Measurements from ENCODE around the gene SNX13.
"Not testable (repeated sequence)": the region's sequence is repeated elsewhere in the genome, so short reads cannot be mapped to it uniquely, and the experiment has no call there.

The SNX13 gene

DNA sequence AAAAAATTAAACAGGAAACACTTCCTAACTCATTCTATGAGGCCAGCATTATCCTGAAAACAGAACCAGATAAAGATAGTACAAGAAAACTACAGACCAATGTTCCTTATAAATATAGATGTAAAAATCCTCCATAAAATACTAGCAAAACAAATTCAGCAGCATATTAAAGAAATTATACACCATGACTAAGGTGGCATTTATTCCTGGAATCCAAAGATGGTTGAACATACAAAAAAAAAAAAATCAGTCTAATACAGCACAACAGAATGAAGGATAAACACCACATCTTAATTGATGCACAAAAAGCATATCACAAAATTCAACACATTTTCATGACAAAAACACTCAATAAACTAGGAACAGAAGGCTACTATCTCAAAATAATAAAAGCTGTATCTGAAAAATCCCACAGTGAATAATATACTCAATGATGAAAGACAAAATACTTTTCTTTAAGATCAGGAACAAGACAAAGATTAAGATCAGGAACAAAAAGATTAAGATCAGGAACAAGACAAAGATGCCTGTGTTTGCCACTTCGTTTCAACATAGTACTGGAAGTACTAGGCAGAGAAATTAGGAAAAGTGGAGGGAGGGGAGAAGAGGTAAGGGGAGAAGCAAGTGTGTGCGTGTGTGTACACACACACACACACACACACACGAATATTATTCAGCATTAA is 95.6 kb downstream of the SNX13 start:
- no peak for DNase-seq

DNA sequence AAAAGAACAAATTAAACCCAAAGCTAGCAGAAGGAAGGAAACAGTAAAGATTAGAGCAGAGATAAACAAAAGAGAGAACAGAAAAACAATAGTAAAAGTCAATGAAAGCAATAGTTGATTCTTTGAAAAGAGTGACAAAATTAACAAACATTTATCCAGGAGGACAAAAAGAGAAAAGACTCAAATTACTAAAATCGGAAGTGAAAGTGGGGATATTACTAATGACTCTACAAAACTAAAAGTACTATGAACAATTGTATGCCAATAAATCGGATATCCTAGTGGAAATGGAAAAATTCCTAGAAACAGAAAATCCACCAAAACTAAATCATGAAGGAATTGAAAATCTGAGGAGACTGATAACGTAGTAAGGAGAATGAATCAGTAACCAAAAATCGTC is 96.3 kb downstream of the SNX13 start:
- no peak for DNase-seq

DNA sequence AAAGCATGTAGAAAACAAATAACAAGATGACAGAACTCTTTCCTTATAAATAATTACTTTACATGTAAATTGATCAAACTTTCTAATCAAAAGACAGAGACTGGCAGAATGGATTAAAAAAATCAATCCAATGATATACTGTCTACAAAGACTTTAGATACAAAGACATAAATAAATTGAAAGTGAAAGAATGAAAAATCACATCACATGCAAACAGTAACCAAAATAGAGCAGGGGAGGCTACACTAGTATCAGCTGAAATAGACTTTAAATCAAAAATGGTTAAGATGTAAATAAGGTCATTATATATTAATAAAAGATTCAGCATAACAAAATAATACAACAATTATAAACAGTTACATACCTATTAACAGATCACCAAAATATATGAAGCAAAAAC is 97.3 kb downstream of the SNX13 start:
- no peak for DNase-seq

DNA sequence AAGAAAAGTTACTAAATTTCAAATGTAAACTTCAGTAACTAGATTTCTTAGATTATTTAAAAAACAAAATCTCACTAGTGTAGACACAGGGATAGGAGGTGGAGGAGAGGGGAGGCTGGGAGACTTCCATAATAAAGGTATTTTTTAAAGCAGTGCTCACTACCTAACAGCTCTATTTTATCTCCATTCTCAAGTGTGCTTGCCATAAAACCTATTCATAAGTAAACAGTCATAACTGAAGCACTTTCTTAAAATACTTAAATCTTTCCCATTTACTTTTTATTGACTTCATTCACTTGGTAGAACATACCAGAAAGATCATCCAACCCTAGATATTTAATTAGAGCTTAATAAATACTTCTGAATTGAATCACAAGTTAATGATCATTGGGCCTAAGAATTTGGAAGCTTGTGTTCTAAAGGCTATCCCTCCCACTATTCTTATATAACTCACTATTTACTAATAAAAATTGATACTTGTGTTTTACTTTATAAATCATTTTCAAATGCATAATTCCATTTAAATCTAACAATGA is 107.4 kb downstream of the SNX13 start:
- DNase-seq: no peak

DNA sequence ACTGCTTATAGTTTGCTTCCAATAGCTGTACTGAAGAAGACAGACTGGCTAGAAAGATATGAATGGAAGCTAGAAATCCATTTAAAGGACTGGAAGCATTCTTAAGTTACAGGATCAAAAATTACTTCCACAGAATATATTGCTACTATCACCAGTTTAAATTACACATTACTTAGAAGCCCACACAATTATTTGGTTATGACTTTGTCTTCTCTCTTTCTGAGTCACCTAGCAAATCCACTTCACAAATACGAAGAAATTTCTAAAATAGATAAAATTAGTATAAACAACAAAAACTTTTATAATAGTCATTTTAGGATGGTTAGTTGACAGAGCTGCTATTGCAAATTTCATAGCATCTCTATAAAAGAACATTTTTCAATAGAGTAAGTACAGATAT is 108.1 kb downstream of the SNX13 start:
- no peak for DNase-seq

DNA sequence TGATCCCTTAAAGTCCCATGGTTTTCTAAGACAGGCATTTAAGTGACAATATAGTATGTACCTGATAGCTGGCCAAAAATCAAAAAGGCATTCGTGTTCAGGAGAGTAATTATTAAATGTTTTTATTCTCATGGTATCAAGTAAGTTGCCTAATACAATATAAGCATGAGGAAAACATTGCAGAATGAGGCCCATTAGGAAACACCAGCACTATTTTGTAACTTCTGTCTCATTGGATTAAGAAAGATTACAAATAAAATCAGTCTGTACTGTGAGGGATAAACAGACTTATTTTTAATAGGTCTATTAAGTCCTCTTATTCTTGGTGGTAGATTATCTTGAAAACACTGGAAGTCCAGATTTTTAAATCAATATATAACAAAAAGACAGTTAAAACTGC is 110.1 kb downstream of the SNX13 start:
- DNase-seq: no peak

DNA sequence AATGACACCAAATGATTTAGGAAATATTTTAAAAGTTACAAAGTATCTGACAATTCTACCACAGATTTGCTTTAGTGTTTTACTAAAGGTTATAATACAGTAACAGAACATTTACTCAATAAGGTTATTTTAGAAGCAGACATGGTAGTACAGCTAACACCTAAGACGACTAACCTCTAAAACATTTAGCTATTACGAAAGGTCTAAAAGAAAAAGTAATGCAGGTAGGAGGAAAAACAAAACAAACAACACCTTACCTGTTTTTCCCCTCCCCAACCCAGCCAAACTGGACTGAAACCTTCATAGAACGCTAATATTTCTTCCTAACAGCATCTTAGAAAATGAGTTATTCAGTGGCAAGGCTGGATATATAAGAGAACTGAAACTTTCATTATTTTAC is 111.3 kb downstream of the SNX13 start:
- DNase-seq: no peak

DNA sequence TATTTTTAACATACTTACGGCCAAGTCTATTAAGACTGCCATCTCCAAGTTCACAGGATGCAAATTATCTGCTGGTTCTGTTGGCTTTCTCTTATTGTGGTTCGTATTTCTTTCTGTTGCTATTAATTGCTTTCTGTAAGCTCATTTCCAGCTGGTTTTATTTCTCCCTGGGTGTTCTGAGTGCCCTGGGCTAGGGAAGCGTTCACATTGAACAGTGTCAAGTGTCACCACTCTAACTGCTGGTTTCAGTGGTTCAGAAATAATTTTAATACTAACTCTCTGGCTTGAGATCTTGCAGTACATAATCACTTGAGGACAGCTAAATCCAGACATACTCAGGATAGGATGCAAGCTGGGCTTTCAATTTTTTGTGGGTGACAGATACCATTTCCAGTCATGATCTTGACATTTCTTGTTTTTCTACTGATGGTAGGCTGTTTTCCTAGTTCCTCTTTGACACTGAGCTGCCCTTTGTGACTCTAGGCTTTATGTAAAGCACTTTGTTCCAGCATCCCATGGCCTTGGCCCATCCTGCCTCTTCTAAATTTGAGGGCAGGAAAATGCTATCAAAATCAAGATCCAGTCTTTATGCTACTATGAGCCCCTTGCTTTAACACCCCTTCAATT is 117.6 kb downstream of the SNX13 start:
- DNase-seq: no peak

DNA sequence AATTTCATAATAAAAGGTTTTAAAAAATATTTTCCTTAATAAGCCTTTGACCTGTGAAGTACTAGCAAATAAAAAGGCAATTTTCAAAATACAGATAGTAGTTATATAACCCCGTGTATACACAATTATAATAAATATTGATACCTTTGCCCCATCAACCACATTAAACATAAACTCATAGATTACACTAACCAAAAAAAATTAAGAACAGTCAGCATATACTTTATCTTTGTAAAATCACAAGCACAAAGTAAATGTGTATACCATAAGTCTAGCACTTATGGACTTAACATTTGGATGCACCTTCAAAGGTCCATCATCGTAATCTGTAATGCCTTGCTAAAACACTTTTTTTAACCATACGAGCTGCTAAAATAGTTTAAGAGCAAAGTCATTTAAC is 123.4 kb downstream of the SNX13 start:
- no peak for DNase-seq

DNA sequence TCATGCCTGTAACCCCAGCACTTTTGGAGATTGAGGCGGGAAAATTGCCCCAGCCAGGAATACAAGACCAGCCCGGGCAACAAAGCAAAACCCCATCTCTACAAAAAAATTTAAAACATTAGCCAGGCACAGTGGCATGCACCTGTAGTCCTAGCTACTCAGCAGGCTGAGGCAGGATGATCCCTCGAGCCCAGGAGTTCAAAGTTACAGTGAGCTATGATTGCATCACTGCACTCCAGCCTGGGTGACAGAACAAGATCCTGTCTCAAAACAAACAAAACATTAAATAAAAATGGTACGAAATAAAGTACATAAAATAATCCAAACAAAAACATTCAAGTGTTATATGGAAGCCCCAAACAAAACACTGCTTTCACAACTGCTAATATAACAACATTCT is 125.0 kb downstream of the SNX13 start:
- DNase-seq: no peak

DNA sequence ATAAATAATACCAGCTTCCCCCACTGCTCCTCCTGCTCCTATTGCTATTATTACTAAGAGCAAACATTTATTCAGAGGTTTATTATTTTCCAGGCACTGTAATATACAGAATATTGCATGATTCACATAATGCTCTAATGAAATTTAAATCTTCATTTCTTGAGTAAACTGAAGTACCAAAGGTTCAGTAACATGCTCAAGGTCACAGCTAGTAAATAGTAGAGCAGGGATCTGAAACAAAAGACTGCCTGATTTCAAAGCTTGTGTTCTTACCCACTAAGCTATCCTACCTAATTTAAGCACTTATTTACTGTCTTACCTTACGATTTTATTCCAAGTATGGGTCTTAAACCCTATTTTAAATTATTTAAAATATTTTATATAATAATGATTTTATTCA is 126.2 kb downstream of the SNX13 start:
- no peak for DNase-seq

DNA sequence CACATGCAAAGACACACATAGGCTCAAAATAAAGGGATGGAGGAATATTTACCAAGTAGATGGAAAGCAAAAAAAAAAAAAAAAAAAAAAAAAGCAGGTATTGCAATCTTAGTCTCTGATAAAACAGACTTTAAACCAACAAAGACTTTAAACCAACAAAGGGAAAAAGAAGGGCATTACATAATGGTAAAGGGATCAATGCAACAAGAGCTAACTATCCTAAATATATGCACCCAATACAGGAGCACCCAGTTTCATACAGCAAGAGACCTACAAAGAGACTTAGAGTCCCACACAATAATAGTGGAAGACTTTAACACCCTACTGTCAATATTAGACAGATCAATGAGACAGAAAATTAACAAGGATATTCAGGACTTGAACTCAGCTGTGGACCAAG is 131.1 kb downstream of the SNX13 start:
- DNase-seq: not testable (repeated sequence)

DNA sequence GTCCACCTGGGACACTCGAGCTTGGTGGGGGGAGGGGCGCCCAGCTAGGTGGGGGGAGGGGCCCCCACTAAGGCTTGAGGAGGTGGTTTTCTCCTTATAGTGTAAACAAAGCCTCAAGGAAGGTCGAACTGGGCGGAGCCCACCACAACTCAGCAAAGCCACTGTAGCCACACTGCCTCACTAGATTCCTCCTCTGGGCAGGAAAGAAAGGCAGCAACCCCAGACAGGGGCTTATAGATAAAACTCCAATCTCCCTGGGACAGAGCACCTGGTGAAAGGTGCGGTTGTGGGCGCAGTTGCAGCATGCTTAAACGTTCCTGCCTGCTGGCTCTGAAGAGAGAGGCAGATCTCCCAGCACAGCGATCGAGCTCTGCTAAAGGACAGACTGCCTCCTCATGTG is 133.1 kb downstream of the SNX13 start:
- DNase-seq: no peak

DNA sequence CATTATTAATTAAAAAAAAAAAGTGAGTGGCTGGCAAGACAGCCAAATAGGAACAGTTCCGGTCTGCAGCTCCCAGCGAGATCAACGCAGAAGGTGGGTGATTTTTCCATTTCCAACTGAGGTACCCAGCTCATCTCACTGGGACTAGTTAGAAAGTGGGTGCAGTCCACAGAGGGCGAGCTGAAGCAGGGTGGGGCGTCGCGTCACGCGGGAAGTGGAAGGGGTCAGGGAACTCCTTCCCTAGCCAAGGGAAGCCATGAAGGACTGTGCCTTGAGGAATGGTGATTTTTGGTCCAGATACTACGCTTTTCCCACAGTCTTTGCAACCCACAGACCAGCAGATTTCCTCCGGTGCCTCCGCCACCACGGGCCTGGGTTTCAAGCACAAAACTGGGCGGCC is 133.7 kb downstream of the SNX13 start:
- DNase-seq: no peak

DNA sequence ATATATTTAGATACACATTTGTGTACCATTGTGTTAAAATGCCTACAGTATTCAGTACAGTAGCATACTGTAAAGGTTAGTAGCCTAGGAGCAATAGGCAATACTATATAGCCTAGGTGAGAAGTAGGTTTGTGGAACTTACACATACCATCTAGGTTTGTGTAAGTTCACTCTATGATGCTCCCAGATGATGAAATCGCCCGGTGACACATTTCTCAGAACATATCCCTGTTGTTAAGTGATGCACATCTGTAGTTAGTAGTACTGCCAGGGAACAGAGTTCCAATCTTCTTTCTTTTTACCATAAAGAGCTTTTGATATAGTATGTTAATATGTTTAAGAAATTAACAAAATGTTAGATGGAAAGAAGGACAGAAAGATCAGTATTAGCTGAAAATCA is 138.2 kb downstream of the SNX13 start:
- DNase-seq: no peak

DNA sequence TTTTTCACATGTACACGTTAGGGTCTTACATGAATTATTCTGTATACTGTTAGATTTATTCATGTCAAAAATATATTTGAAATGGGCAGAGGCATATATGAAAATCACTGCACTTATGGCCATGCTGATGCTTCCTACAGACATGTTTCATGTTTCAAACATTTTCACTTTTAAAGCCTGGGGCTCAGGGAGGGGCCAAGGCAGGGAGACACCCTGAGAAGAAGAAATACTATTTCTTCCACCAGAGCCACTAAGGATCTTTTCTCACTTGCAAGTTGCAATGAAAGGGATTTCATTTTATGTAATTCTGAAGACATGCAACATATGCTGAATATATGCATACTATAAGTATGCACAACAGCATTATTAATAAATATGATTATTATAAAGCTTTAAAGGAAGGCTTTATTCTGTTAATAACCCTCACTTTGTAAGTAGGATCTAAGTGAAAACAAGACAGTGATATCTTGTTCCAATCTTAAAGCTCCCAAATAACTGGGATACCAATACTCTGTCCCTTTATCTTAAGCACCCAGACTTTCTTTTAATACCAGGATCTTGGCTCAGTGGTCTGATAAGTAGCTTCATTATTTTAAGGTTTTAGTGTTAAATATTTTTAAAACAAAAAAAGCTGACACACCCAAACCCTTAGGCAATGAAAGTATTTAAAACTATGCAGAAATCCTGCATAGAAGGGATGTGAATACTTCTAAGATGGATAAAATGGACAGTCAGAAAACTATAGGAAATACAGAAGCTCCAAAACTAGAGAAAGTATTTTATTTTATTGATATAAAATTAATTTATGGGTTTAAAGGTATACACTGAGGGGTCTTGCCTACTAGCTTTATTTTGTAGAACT is 148.0 kb downstream of the SNX13 start:
- no peak for DNase-seq

DNA sequence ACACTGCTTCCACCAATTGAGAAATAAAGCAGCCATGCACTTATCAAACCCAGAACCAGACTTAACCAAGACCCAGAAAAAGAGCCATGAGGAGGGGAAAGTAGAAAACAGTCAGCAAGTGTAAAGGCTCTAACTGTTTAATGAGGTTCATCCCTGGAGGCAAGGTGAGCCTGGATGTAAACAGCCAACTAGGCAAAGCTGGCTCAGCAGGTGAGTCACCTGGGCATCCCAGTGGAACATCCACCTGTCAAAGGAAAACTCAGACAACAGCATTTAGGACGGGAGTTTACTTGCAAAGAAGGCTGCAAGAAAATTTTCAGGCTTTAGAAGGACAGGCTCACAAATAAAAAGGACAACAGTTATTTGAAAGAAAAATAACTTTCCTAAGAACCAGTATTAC is 153.0 kb downstream of the SNX13 start:
- DNase-seq: no peak

DNA sequence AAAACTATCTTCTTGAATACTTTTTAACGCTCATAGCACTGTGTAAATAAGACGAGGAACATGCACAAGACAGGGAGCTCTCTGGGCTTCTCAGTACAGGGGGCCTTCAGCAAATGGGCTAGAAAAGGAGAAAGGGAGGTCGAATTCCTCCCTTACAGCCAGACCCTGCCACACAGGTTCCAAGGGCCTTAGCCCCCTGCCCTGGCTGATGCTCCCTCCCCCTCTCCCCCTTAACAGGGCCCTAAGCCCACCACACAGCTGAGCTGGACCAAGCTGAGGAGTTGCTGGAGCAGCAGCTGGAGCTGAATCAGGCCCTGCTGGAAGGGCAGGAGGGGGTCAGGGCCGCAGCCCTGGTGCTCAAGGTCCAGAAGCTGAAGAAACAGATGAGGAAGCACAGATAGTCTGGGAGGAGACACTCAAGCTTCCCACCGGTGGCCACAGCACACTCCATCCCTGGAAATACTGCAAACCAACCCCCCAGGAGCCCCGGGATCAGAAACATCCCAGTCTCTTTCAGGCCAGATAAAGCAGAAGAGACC is 153.9 kb downstream of the SNX13 start:
- DNase-seq: no peak

DNA sequence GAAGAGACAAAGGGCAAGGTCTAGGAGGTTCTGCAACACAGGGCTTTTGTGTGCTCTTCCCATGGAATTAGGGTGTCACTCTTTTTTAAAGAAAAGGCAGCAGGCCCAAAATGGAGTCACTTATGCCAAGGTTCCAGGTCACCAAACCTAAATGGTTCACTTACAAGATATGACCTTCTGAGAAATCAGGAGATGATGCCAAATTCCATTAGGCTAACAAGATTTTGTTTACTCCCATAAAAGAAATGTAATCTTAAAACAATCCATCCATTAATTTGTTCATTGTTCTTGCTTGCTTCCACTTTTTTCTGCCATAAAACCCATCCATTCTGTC is 158.1 kb downstream of the SNX13 start:
- DNase-seq: no peak

DNA sequence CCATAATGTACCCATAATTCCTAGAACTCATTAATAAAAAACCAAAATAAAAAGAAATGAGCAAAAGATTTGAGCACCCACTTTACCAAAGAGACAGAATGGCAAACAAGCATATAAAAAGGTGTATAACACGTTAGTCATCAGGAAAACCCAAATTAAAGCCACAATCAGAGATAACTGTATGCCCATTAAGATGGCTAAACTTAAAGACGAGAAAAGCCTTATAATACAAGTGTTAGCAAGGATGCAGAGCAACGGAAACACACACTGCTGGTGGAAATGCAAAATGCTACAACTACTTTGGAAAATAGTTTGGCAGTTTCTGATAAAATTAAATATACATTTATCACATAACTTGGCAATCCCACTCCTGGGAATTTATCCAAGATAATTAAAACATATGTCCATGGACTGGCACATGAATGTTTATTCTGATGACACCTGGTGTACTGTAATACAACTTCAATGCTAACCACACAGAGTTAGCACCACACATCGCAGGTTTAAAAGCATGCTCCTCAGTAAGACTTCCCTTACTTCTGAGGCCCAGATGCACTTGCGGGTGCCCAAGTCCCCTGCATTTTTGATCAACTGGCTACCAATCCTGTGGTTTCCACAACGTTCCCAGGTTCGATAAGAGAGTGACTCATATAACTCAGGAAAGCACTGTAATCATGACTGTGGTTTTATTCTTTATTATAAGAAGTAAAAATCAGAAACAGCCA is 158.6 kb downstream of the SNX13 start:
- no peak for DNase-seq

DNA sequence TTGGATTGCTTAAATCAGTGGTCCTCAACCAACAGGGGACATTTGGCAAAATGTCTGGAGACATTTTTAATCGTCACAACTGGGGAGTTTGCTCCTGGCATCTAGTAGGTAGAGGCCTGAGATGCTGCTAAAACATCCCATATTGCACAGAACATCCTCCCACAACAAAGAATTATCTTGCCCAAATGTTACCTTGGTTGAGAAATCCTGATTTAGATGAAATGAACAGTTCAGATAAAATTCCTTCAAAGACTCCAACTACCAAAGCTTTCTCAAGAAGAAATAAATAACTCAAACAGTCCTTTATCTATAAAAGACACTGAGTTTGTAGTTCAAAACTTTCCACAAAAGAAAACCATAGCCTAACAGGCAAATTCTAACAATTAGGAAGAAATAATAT is 160.9 kb downstream of the SNX13 start:
- no peak for DNase-seq

DNA sequence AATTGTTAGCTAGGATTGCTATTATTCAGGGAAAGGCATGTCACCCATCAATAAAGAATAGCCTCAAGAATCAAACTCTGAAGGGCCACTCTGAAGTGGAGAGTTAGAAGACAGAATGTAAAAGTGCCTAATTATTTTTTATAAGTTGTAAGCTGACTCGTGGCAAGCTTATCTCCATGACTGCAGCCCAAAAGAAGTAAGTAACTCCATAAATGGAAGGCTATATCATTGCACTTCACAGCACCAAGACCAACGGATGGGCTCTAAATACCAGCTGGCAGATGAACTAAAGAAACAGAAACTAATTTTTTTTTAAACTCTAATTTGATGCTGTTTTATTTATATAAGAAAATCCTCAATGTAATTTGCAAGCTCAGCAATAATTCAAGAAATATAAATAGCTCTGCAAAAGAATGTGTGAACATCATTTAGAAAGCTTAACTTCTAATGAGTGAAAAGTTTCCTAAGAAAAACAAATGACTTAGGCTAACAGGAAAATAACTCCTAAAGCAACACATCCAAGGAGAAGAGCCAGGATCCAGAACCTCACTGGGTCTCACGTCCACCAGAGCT is 165.5 kb downstream of the SNX13 start:
- no peak for DNase-seq

DNA sequence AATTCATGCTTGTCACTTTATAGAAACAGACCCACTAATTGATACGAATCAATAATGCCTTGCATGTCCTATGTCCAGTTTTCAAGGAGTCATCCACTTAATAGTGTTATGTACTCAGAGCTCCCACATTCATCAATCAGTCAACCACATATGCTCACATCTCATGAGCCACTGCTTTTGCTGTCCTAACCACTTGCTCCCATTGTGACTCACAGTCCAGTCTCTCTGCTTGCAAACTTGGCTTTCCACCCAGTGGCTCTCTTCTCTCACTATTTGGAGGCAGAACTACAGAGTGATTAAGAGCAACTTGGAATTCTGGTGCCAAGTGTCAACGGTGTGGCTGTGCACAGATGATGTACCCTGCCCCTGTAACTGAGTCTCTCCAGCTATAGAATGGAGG is 166.0 kb downstream of the SNX13 start:
- no peak for DNase-seq
